ENCODE results near the gene NPY. TPM values are rescaled to one million over a fixed set of nuclear protein-coding genes. Genes with fewer than 3 reads are reported as not detected.

NPY gene
- total RNA-seq, 4 donors from 2014 or later: 1.2 to 10.9 TPM; not detected in 2

- TF ChIP-seq POLR2A (IDR thresholded peaks at IDR 0.05) (no peak), CTCF (IDR thresholded peaks at IDR 0.05) (no peak)
- no peak for DNase-seq (ENCODE audit: low spot score in 2 of 2)
- H3K4me3 ChIP-seq (ENCODE audit: low read depth, poor library complexity, severe bottlenecking): no peak overlapping the region
- intact Hi-C loops (cut with DNase I; ENCODE audit: low total_unique reads): no loop called here
- 77 to 78% methylated on average over 3 of the region's 3 CpGs for WGBS, 2 donors
These were observed 56.7 kb downstream of the NPY start for GRCh38 chr7:24340727-24341126.
